Esophagus muscularis mucosa (tissue), 4 donors: ENCODE results near the gene DELE1. TPM values are rescaled to one million over a fixed set of nuclear protein-coding genes. Genes with fewer than 3 reads are reported as not detected.

Experiments
- DNase-seq: peaks from one replicate; pipeline ENCODE4 v3.0.0-alpha.2; 2017; ENCODE audit errors: extremely low spot score
- H3K27ac ChIP-seq, 4 donors: fragments of 200-600 bp; sonication (generic); replicated peaks in 1 of 4; 1 replicate in 3 of 4; 2 replicates in 1 of 4; pipeline ENCODE4 v1.5.1; 2016 to 2019; ENCODE audit warnings: mild to moderate bottlenecking in 1 of 4
- H3K27me3 ChIP-seq, 4 donors: fragments of 200-600 bp; sonication (generic); one replicate each; pipeline versions ENCODE4 v1.5.1 to v1.6.0; 2016 to 2019
- H3K36me3 ChIP-seq, 4 donors: fragments of 200-600 bp; sonication (generic); one replicate each; pipeline ENCODE4 v1.5.1; 2016 to 2019
- H3K4me1 ChIP-seq, 4 donors: fragments of 200-600 bp; sonication (generic); one replicate each; pipeline ENCODE4 v1.5.1; 2016 to 2019
- H3K4me3 ChIP-seq, 4 donors: fragments of 200-600 bp; sonication (generic); 1 replicate in 2 of 4; 2 replicates in 2 of 4; pipeline ENCODE4 v1.5.1; 2016 to 2019; ENCODE audit warnings: mild to moderate bottlenecking in 4 of 4, moderate library complexity in 1 of 4
- H3K9me3 ChIP-seq, 4 donors: fragments of 200-600 bp; sonication (generic); 1 replicate in 3 of 4; 2 replicates in 1 of 4; pipeline ENCODE4 v1.5.1; 2016 to 2019
- CTCF ChIP-seq, 3 experiments: fragments of 200-600 bp in 2 of 3; fragments of 450-650 bp in 1 of 3; sonication (generic) in 2 of 3; IDR thresholded peaks; one replicate each; pipeline ENCODE4 v1.5.1; 2017 to 2019; ENCODE audit warnings: antibody characterized with exemption in 3 of 3, mild to moderate bottlenecking in 2 of 3, moderate library complexity in 1 of 3
- EP300 ChIP-seq: sonication (generic); formaldehyde crosslinking; IDR thresholded peaks from one replicate; pipeline ENCODE4 v1.6.1; 2017; ENCODE audit warnings: antibody characterized with exemption
- POLR2A ChIP-seq: fragments of 450-650 bp; IDR thresholded peaks from one replicate; pipeline ENCODE4 v1.6.1; 2017; ENCODE audit warnings: antibody characterized with exemption, moderate library complexity, mild to moderate bottlenecking, low read depth
- POLR2AphosphoS5 ChIP-seq, 2 donors: sonication (generic); formaldehyde crosslinking; IDR thresholded peaks; one replicate each; pipeline ENCODE4 v1.6.1; 2017; ENCODE audit warnings: antibody characterized with exemption in 2 of 2
- WGBS: methylation state at CpG from one replicate; pipeline ENCODE4 v1.1.5; 2018; 5-methylcytosine and 5-hydroxymethylcytosine counted together
- intact Hi-C: fragments of 100-400 bp; cut with DNase I; formaldehyde crosslinking; loops from one replicate; pipeline ENCODE4 v1.15.1; 2023
- total RNA-seq, 4 donors: library from RNA; depleted of rRNA; stranded (reverse); fragments of >200 nt; gene quantifications; one replicate each; pipeline versions ENCODE4 v1.1.0 to v1.2.1, GENCODE V29; 2016

The DELE1 gene
- total RNA-seq, 4 donors from 2014 or later = 44.4 to 75.8 (median 49.6) TPM

- intact Hi-C loops = no loop called here
- Histone ChIP-seq H3K27ac (no peak overlapping the region), H3K9me3 (no peaks in the 10 kb centered on the region), H3K4me3 (no peak overlapping the region), H3K27me3 (peaks cover 0 to 13% (median 0%) of the 10 kb centered on the region in 4 donors), H3K36me3 (no peaks in the 10 kb centered on the region), H3K4me1 (no peaks in the 10 kb centered on the region)
- TF ChIP-seq EP300 (no peak), CTCF (IDR thresholded peaks at IDR 0.05) (no peak), POLR2AphosphoS5 (IDR thresholded peaks at IDR 0.05) (no peak), POLR2A (no peak)
- no peak for DNase-seq
- WGBS = 62% methylated on average over 4 of the region's 4 CpGs
These were observed 20.4 kb upstream of the DELE1 start for GRCh38 chr5:141903261-141903660.

DNA sequence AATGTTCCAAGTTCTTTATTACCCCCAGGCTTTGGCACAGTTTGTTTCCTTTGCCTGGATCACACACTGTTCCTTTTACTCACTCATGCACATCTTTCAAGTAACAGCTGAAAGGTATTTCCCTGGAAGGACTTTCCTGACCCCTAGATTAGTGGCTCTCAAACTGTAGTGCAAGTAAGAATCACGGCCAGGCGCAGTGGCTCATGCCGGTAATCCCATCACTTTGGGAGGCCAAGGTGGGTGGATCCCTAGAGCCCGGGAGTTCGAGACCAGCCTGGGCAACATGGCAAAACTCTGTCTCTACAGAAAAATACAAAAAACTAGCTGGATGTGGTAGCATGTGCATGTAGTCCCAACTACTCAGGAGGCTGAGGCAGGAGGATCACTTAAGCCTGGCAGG, 19.1 kb upstream of the DELE1 start:
- Histone ChIP-seq H3K27ac (no peak overlapping the region), H3K4me3 (no peak overlapping the region), H3K9me3 (no peaks in the 10 kb centered on the region), H3K36me3 (no peaks in the 10 kb centered on the region), H3K4me1 (no peaks in the 10 kb centered on the region), H3K27me3 (peaks cover 0 to 13% (median 0%) of the 10 kb centered on the region in 4 donors)
- intact Hi-C loops = no loop called here
- WGBS = 68% methylated on average over 5 of the region's 5 CpGs
- TF ChIP-seq EP300 (no peak), POLR2A (no peak), POLR2AphosphoS5 (IDR thresholded peaks at IDR 0.05) (no peak), CTCF (IDR thresholded peaks at IDR 0.05) (no peak)
- no peak for DNase-seq

GRCh38 chr5:141906517-141906916, 17.2 kb upstream of the DELE1 start:
- Histone ChIP-seq H3K4me1 (no peaks in the 10 kb centered on the region), H3K27me3 (peaks cover 0 to 2% (median 0%) of the 10 kb centered on the region in 4 donors), H3K36me3 (no peaks in the 10 kb centered on the region), H3K9me3 (no peaks in the 10 kb centered on the region), H3K4me3 (no peak overlapping the region), H3K27ac (no peak overlapping the region)
- WGBS = 0% methylated on average over 1 of the region's 1 CpG
- no peak for DNase-seq
- intact Hi-C loops = no loop called here
- no peak for TF ChIP-seq POLR2AphosphoS5 (IDR thresholded peaks at IDR 0.05)
- no peak for TF ChIP-seq CTCF (IDR thresholded peaks at IDR 0.05)
- no peak for TF ChIP-seq EP300
- no peak for TF ChIP-seq POLR2A

- intact Hi-C loops = no loop called here
- Histone ChIP-seq H3K4me3 (no peak overlapping the region), H3K27me3 (no peaks in the 10 kb centered on the region), H3K27ac (no peak overlapping the region), H3K36me3 (no peaks in the 10 kb centered on the region), H3K4me1 (no peaks in the 10 kb centered on the region), H3K9me3 (no peaks in the 10 kb centered on the region)
- TF ChIP-seq POLR2AphosphoS5 (IDR thresholded peaks at IDR 0.05) (no peak), CTCF (IDR thresholded peaks at IDR 0.05) (no peak), POLR2A (no peak), EP300 (no peak)
- 0% methylated on average over 1 of the region's 1 CpG for WGBS
- no peak for DNase-seq
These were observed 16.7 kb upstream of the DELE1 start for GRCh38 chr5:141906972-141907371.

GRCh38 chr5:141908796-141909195, 14.9 kb upstream of the DELE1 start:
- Histone ChIP-seq H3K9me3 (no peaks in the 10 kb centered on the region), H3K4me3 (no peak overlapping the region), H3K36me3 (no peaks in the 10 kb centered on the region), H3K4me1 (peaks cover under 1 to 6% (median 4%) of the 10 kb centered on the region in 4 donors), H3K27ac (no peak overlapping the region), H3K27me3 (peaks cover 0 to 6% (median 0%) of the 10 kb centered on the region in 4 donors)
- intact Hi-C loops = no loop called here
- no peak for DNase-seq
- 92% methylated on average over 2 of the region's 2 CpGs for WGBS
- no peak for TF ChIP-seq CTCF (IDR thresholded peaks at IDR 0.05)
- TF ChIP-seq POLR2A = no peak
- no peak for TF ChIP-seq POLR2AphosphoS5 (IDR thresholded peaks at IDR 0.05)
- TF ChIP-seq EP300 = no peak
